IPS-18c (cell line): ENCODE measurements around the gene LRRC42.

Experiments used
- H3K4me3 ChIP-seq: 2 replicates; pipeline ENCODE4 v1.7.0; 2013; ENCODE audit warnings: low read depth, mild to moderate bottlenecking, low read length, moderate library complexity; ENCODE audit not compliant: insufficient read depth
- H3K9me3 ChIP-seq: one replicate; pipeline ENCODE4 v1.6.1; 2013; ENCODE audit warnings: mild to moderate bottlenecking, low read length, moderate library complexity; ENCODE audit not compliant: control insufficient read depth, insufficient read depth

LRRC42 gene

GRCh38 chr1:53934170-53934765 lies 11.9 kb upstream of the LRRC42 start:
- Histone ChIP-seq H3K9me3 (peaks cover 4% of the 10 kb centered on the region), H3K4me3 (no peak overlapping the region)

- H3K4me3 ChIP-seq = no peak overlapping the region
Measured at GRCh38 chr1:53936430-53936829, 9.7 kb upstream of the LRRC42 start.

GRCh38 chr1:53938136-53938830 lies 7.9 kb upstream of the LRRC42 start:
- Histone ChIP-seq H3K9me3 (no peaks in the 10 kb centered on the region), H3K4me3 (no peak overlapping the region)

More at GRCh38 chr1:53936430-53936829, 9.7 kb upstream of the LRRC42 start:
- H3K9me3 ChIP-seq = peaks cover 4% of the 10 kb centered on the region

- H3K9me3 ChIP-seq = no peaks in the 10 kb centered on the region
- no peak overlapping the region for H3K4me3 ChIP-seq
Measured at GRCh38 chr1:53942127-53942957, 3.8 kb upstream of the LRRC42 start.

- Histone ChIP-seq H3K9me3 (no peaks in the 10 kb centered on the region), H3K4me3 (no peak overlapping the region)
Measured at GRCh38 chr1:53943090-53943489, 3.1 kb upstream of the LRRC42 start.

- no peaks in the 10 kb centered on the region for H3K9me3 ChIP-seq
- H3K4me3 ChIP-seq = no peak overlapping the region
Measured at GRCh38 chr1:53943490-53944043, 2.6 kb upstream of the LRRC42 start.

- no peaks in the 10 kb centered on the region for H3K9me3 ChIP-seq
- H3K4me3 ChIP-seq = peak overlapping the region; percentile 96
Measured at GRCh38 chr1:53944469-53945182, 1.5 kb upstream of the LRRC42 start.

- H3K4me3 ChIP-seq = peak overlapping the region; percentile 96
- H3K9me3 ChIP-seq = no peaks in the 10 kb centered on the region
Measured at GRCh38 chr1:53945183-53945432, 1.0 kb upstream of the LRRC42 start.

- H3K9me3 ChIP-seq = no peaks in the 10 kb centered on the region
- peak within 1 kb of the TSS; percentile 96 for H3K4me3 ChIP-seq
Measured at GRCh38 chr1:53945433-53946251, 508 bp upstream of the LRRC42 start, which contains the start of gene IFT25. Gene IFT25 (minus strand): TSS chr1:53945699. CDS start chr1:53940082, 5,617 bp downstream.

GRCh38 chr1:53947172-53947907 lies 1.2 kb downstream of the LRRC42 start:
- no peaks in the 10 kb centered on the region for H3K9me3 ChIP-seq
- H3K4me3 ChIP-seq = peak overlapping the region; percentile 96

- H3K9me3 ChIP-seq = no peaks in the 10 kb centered on the region
- no peak overlapping the region for H3K4me3 ChIP-seq
Measured at GRCh38 chr1:53948291-53948690, 2.1 kb downstream of the LRRC42 start.

GRCh38 chr1:53949023-53949990 lies 3.2 kb downstream of the LRRC42 start:
- no peak overlapping the region for H3K4me3 ChIP-seq

GRCh38 chr1:53951697-53952096 lies 5.5 kb downstream of the LRRC42 start:
- Histone ChIP-seq H3K4me3 (no peak overlapping the region), H3K9me3 (no peaks in the 10 kb centered on the region)

More at GRCh38 chr1:53949023-53949990, 3.2 kb downstream of the LRRC42 start:
- H3K9me3 ChIP-seq = no peaks in the 10 kb centered on the region

- no peak overlapping the region for H3K4me3 ChIP-seq
Measured at GRCh38 chr1:53954128-53954527, 8.0 kb downstream of the LRRC42 start.

More at GRCh38 chr1:53954128-53954527, 8.0 kb downstream of the LRRC42 start:
- no peaks in the 10 kb centered on the region for H3K9me3 ChIP-seq
